ENCODE results near the gene GAREM1. TPM values are rescaled to one million over a fixed set of nuclear protein-coding genes. Genes with fewer than 3 reads are reported as not detected.

Gene GAREM1
- total and polyA plus RNA-seq, 4 donors: 1.5 to 7.5 (median 2.0) TPM

GRCh38 chr18:32255570-32255969 lies 215.1 kb downstream of the GAREM1 start:
- Histone ChIP-seq H3K4me1 (ENCODE audit: control insufficient read depth in 4 of 4, insufficient read depth in 4 of 4, low read length in 3 of 4) (peaks cover 0 to 14% (median 9%) of the 10 kb centered on the region in 4 donors), H3K4me3 (ENCODE audit: low read depth in 1 of 3, low read length in 3 of 3) (no peak overlapping the region), H3K27ac (ENCODE audit: low read depth in 1 of 2, low read length in 2 of 2) (no peak overlapping the region)

More at GRCh38 chr18:32255570-32255969, 215.1 kb downstream of the GAREM1 start:
- Histone ChIP-seq H3K27me3 (ENCODE audit: control insufficient read depth in 4 of 4, insufficient read depth in 4 of 4, low read length in 3 of 4) (no peaks in the 10 kb centered on the region), H3K9me3 (ENCODE audit: control insufficient read depth in 4 of 4, low read length in 3 of 4) (no peaks in the 10 kb centered on the region), H3K36me3 (ENCODE audit: control insufficient read depth in 4 of 4, insufficient read depth in 3 of 4, low read depth in 1 of 4, low read length in 3 of 4) (no peaks in the 10 kb centered on the region), H3K9ac (ENCODE audit: low read depth in 1 of 2, low read length in 2 of 2) (no peak overlapping the region)
- DNase-seq (ENCODE audit: low spot score): no peak
- 72% methylated on average over 3 of the region's 3 CpGs for WGBS
- TF ChIP-seq HNF4G (IDR thresholded peaks at IDR 0.05): no peak
- TF ChIP-seq MAX (IDR thresholded peaks at IDR 0.05): no peak
- TF ChIP-seq EGR1 (IDR thresholded peaks at IDR 0.05; ENCODE audit: low read depth in 2 of 2): no peak
- TF ChIP-seq YY1 (IDR thresholded peaks at IDR 0.05): no peak
- TF ChIP-seq, protein P1, sequence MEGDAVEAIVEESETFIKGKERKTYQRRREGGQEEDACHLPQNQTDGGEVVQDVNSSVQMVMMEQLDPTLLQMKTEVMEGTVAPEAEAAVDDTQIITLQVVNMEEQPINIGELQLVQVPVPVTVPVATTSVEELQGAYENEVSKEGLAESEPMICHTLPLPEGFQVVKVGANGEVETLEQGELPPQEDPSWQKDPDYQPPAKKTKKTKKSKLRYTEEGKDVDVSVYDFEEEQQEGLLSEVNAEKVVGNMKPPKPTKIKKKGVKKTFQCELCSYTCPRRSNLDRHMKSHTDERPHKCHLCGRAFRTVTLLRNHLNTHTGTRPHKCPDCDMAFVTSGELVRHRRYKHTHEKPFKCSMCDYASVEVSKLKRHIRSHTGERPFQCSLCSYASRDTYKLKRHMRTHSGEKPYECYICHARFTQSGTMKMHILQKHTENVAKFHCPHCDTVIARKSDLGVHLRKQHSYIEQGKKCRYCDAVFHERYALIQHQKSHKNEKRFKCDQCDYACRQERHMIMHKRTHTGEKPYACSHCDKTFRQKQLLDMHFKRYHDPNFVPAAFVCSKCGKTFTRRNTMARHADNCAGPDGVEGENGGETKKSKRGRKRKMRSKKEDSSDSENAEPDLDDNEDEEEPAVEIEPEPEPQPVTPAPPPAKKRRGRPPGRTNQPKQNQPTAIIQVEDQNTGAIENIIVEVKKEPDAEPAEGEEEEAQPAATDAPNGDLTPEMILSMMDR (IDR thresholded peaks at IDR 0.05; ENCODE audit: low read depth, low read length, missing input control): no peak
- TF ChIP-seq, protein P2, sequence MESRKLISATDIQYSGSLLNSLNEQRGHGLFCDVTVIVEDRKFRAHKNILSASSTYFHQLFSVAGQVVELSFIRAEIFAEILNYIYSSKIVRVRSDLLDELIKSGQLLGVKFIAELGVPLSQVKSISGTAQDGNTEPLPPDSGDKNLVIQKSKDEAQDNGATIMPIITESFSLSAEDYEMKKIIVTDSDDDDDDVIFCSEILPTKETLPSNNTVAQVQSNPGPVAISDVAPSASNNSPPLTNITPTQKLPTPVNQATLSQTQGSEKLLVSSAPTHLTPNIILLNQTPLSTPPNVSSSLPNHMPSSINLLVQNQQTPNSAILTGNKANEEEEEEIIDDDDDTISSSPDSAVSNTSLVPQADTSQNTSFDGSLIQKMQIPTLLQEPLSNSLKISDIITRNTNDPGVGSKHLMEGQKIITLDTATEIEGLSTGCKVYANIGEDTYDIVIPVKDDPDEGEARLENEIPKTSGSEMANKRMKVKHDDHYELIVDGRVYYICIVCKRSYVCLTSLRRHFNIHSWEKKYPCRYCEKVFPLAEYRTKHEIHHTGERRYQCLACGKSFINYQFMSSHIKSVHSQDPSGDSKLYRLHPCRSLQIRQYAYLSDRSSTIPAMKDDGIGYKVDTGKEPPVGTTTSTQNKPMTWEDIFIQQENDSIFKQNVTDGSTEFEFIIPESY (IDR thresholded peaks at IDR 0.05): no peak
- TF ChIP-seq SP1 (IDR thresholded peaks at IDR 0.05): no peak
- no peak for TF ChIP-seq GABPA (IDR thresholded peaks at IDR 0.05 in 1 of 2, conservative IDR thresholded peaks at IDR 0.05 in 1 of 2)
- no peak for TF ChIP-seq ATF3 (IDR thresholded peaks at IDR 0.05)
- TF ChIP-seq RXRA (IDR thresholded peaks at IDR 0.05): no peak
- no peak for TF ChIP-seq FOXA2 (IDR thresholded peaks at IDR 0.05)
- TF ChIP-seq RAD21 (IDR thresholded peaks at IDR 0.05): no peak
- TF ChIP-seq FOXA1 (IDR thresholded peaks at IDR 0.05): no peak
- no peak for TF ChIP-seq TAF1 (conservative IDR thresholded peaks at IDR 0.05)
- no peak for TF ChIP-seq NR2F2 (IDR thresholded peaks at IDR 0.05)
- no peak for TF ChIP-seq REST (IDR thresholded peaks at IDR 0.05)
- no peak for TF ChIP-seq JUND (IDR thresholded peaks at IDR 0.05)
